ENCODE results near the gene CTXN1. TPM values are rescaled to one million over a fixed set of nuclear protein-coding genes. Genes with fewer than 3 reads are reported as not detected.

CTXN1 gene
- total RNA-seq, 4 donors from 2014 or later: 1.6 to 2.5 (median 2.4) TPM; not detected in 1

- peaks cover 0 to 33% of the 10 kb centered on the region in 2 donors for H3K27me3 ChIP-seq
- peak in 1 of 3 donors; percentile 43 for DNase-seq
- H3K4me1 ChIP-seq: peaks cover 2 to 27% (median 16%) of the 10 kb centered on the region in 4 donors
- no peak overlapping the region for H3K27ac ChIP-seq
- no peak overlapping the region for H3K4me3 ChIP-seq
- TF ChIP-seq, protein P1, sequence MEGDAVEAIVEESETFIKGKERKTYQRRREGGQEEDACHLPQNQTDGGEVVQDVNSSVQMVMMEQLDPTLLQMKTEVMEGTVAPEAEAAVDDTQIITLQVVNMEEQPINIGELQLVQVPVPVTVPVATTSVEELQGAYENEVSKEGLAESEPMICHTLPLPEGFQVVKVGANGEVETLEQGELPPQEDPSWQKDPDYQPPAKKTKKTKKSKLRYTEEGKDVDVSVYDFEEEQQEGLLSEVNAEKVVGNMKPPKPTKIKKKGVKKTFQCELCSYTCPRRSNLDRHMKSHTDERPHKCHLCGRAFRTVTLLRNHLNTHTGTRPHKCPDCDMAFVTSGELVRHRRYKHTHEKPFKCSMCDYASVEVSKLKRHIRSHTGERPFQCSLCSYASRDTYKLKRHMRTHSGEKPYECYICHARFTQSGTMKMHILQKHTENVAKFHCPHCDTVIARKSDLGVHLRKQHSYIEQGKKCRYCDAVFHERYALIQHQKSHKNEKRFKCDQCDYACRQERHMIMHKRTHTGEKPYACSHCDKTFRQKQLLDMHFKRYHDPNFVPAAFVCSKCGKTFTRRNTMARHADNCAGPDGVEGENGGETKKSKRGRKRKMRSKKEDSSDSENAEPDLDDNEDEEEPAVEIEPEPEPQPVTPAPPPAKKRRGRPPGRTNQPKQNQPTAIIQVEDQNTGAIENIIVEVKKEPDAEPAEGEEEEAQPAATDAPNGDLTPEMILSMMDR (IDR thresholded peaks at IDR 0.05): no peak
- no peak for TF ChIP-seq POLR2A (IDR thresholded peaks at IDR 0.05)
- H3K9me3 ChIP-seq: no peaks in the 10 kb centered on the region
- peaks cover 0 to 45% (median 0%) of the 10 kb centered on the region in 3 donors for H3K36me3 ChIP-seq
Measured at GRCh38 chr19:7912697-7913564, 13.0 kb downstream of the CTXN1 start.

DNA sequence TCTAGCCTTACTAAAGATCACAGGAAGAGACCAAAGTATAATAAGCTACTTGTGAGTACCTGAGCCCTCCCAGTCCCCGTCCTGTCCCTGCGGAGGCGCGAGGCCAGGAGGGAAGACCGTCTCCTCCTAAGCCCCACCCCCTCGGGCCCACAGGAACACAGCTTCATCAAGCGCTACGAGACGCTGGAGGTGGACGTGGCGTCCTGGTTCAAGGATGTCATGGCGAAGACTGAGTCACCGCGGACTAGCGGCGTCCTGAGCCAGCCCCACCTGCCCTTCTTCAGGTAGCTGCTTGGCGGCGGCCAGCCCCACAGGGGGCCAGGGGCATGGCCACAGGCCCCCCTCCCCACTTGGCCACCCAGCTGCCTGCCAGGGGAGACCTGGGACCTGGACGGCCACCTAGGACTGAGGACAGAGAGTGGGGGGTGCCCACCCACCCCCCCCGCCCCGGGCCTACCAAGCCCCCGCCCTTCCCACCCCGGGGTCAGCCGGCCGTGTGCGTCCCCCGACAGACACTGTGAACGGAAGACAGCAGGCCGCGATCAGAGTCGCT lies 13.7 kb downstream of the CTXN1 start:
- no peak overlapping the region for H3K27ac ChIP-seq
- H3K4me3 ChIP-seq: no peak overlapping the region
- no peaks in the 10 kb centered on the region for H3K9me3 ChIP-seq
- peaks cover 0 to 25% of the 10 kb centered on the region in 2 donors for H3K27me3 ChIP-seq
- TF ChIP-seq, protein P1 (IDR thresholded peaks at IDR 0.05): no peak
- TF ChIP-seq POLR2A (IDR thresholded peaks at IDR 0.05): no peak
- DNase-seq: peak in 1 of 3 donors; percentile 46
- H3K36me3 ChIP-seq: peaks cover 0 to 49% (median 0%) of the 10 kb centered on the region in 3 donors
- peaks cover 0 to 20% (median 9%) of the 10 kb centered on the region in 4 donors for H3K4me1 ChIP-seq

- no peak overlapping the region for H3K4me3 ChIP-seq
- no peaks in the 10 kb centered on the region for H3K9me3 ChIP-seq
- H3K36me3 ChIP-seq: peaks cover 0 to 52% (median 0%) of the 10 kb centered on the region in 3 donors
- DNase-seq: peak in 1 of 3 donors; percentile 40
- TF ChIP-seq POLR2A (IDR thresholded peaks at IDR 0.05): no peak
- TF ChIP-seq, protein P1 (IDR thresholded peaks at IDR 0.05): no peak
- peaks cover 0 to 14% (median 5%) of the 10 kb centered on the region in 4 donors for H3K4me1 ChIP-seq
- peaks cover 0 to 19% of the 10 kb centered on the region in 2 donors for H3K27me3 ChIP-seq
- no peak overlapping the region for H3K27ac ChIP-seq
Measured at GRCh38 chr19:7911508-7912143, 14.3 kb downstream of the CTXN1 start.

DNA sequence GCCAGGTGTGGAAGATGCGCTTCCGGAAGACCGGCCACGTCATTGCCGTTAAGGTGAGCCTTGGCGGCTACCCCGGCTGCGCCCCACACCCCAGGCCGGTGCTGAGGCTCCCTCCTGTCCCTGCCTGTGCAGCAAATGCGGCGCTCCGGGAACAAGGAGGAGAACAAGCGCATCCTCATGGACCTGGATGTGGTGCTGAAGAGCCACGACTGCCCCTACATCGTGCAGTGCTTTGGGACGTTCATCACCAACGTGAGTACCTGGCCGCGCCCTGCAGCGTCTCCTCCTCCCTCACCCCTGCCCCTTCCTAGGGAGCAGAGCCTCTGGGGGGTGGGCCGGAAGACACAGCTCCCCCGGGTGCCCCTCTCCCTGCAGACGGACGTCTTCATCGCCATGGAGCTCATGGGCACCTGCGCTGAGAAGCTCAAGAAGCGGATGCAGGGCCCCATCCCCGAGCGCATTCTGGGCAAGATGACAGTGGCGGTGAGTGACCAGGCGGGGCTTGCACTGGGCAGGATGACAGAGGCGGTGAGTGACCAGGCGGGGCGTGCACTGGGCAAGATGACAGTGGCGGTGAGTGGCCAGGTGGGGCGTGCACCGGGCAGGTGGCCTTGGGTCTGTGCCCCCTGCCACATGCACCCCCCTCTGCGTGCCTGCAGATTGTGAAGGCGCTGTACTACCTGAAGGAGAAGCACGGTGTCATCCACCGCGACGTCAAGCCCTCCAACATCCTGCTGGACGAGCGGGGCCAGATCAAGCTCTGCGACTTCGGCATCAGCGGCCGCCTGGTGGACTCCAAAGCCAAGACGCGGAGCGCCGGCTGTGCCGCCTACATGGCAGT lies 15.4 kb downstream of the CTXN1 start:
- peaks cover 0 to 12% (median 0%) of the 10 kb centered on the region in 4 donors for H3K4me1 ChIP-seq
- peaks cover 0 to 63% (median 0%) of the 10 kb centered on the region in 3 donors for H3K36me3 ChIP-seq
- no peak for TF ChIP-seq POLR2A (IDR thresholded peaks at IDR 0.05)
- TF ChIP-seq, protein P1 (IDR thresholded peaks at IDR 0.05): no peak
- no peak overlapping the region for H3K27ac ChIP-seq
- H3K4me3 ChIP-seq: no peak overlapping the region
- peaks cover 0 to 9% of the 10 kb centered on the region in 2 donors for H3K27me3 ChIP-seq
- no peaks in the 10 kb centered on the region for H3K9me3 ChIP-seq
- DNase-seq: peak in 1 of 3 donors; percentile 43
